HG03045 (cell line): ENCODE measurements around the gene SERPING1.

Experiments
- ATAC-seq: cut with Tn5 transposase; IDR thresholded peaks from one replicate; pipeline ENCODE4 v1.9.1; 2021; ENCODE audit warnings: mild to moderate bottlenecking, moderate library complexity; ENCODE audit not compliant: unreplicated experiment

The SERPING1 gene

GRCh38 chr11:57638005-57638781, 40.7 kb downstream of the SERPING1 start:
- no peak for ATAC-seq

GRCh38 chr11:57638811-57639320, 41.4 kb downstream of the SERPING1 start:
- ATAC-seq, result no peak

GRCh38 chr11:57639321-57640067, 42.0 kb downstream of the SERPING1 start:
- no peak for ATAC-seq

GRCh38 chr11:57640068-57640800, 42.7 kb downstream of the SERPING1 start:
- no peak for ATAC-seq

GRCh38 chr11:57641011-57641807, 43.7 kb downstream of the SERPING1 start:
- no peak for ATAC-seq

GRCh38 chr11:57643802-57644201, 46.3 kb downstream of the SERPING1 start:
- no peak for ATAC-seq

GRCh38 chr11:57644748-57645688, 47.5 kb downstream of the SERPING1 start:
- ATAC-seq, result peak; percentile 51

- ATAC-seq, result no peak
These were observed 48.2 kb downstream of the SERPING1 start for GRCh38 chr11:57645689-57646085.

GRCh38 chr11:57646194-57646798, 48.8 kb downstream of the SERPING1 start:
- no peak for ATAC-seq

GRCh38 chr11:57646799-57647303, 49.4 kb downstream of the SERPING1 start:
- no peak for ATAC-seq

GRCh38 chr11:57647372-57647771, 49.9 kb downstream of the SERPING1 start:
- no peak for ATAC-seq

- no peak for ATAC-seq
These were observed 50.7 kb downstream of the SERPING1 start for GRCh38 chr11:57647960-57648800.

- ATAC-seq, result no peak
These were observed 51.6 kb downstream of the SERPING1 start for GRCh38 chr11:57648801-57649735.

GRCh38 chr11:57649826-57650738, 52.6 kb downstream of the SERPING1 start, which contains the start of gene YPEL4:
YPEL4 (minus strand) TSS chr11:57649912; CDS start chr11:57647107, 2,805 bp downstream.
- ATAC-seq, result no peak

- no peak for ATAC-seq
These were observed 53.2 kb downstream of the SERPING1 start for GRCh38 chr11:57650739-57651090.

- no peak for ATAC-seq
These were observed 53.9 kb downstream of the SERPING1 start for GRCh38 chr11:57651408-57651807.
